ENCODE results near the gene UNC93B1. TPM values are rescaled to one million over a fixed set of nuclear protein-coding genes. Genes with fewer than 3 reads are reported as not detected.

Gene UNC93B1
- total and polyA plus RNA-seq, 4 experiments from 2014 or later: 22.4 to 27.1 (median 25.9) TPM

DNA sequence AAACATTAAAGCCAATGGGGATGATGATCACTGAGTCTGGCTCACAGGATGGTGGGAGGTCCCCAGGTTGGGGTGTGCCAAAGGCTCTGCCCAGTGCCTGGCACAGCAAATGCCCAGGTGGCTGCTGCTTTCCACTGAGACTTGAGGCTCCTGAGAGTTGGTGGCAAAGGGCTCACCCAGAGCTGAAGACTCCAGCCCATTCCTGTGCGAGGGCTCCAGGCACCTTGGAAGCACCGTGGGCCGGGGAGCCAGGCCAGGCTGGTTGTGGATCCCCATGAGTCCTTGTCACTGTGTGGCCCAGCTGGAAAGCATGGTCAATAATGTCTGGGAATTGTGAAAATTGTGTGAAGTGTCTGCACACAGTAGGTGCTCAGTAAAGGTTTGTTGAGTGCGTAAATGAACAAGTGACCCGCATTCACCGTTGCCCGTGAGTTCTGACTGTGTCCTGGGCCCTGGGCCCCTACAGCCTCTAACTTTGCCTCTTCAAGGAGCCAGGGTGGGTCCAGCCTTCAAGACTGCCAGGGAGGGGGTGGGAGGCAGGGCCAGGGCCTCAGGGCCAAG is 2.8 kb upstream of the UNC93B1 start:
- H3K27ac ChIP-seq (ENCODE audit: low read depth, low read length): no peak overlapping the region
- peak overlapping the region in 1 of 7 donors; percentile 41 for H3K27ac Mint-ChIP-seq
- POLR2A ChIA-PET (ENCODE audit: partially characterized antibody): no interaction called here

DNA sequence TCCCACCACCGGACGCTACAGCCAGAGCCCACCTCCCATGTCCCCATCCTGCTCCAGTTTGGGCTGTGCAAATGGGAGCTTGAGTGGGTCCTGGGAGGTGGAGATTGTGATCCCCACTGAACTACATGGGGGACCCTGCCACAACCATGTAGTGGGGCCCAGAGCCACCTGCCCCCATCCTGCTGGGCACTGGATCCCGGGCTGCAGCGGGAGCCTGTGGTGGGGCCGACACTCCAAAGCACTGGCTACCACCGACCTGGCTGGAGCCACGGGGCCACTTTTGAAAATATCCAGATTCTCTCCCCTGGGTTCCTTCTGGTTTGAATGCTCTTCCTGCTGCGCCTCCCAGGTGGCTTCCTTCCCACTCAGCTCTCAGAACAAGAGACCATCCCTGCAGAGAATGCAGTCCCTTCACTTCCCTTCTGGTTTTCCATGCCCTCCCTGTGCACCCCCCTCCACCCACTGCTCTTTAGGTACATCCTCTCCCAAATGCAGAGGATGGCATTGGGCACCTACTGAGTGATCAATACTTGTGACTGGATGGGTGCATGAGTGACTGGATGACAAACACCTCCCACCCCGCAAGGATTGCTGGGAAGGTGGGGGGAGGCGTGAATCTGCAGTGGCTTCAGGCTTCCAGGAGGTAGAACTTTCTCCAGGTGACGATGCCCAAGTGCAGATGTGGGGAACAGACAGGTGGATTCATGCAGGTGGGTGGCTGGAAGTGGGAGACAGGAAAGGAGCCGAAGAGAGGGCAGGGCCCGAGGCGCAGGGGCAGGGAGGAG is 846 bp upstream of the UNC93B1 start:
- H3K9me3 ChIP-seq (ENCODE audit: control insufficient read depth in 1 of 2, low read length in 2 of 2): no peaks in the 10 kb centered on the region
- H3K36me3 ChIP-seq (ENCODE audit: insufficient read depth, low read length): no peaks in the 10 kb centered on the region
- intact Hi-C loops (cut with micrococcal nuclease): loop anchor here (1.0 to 5.0 kb wide), 3 partner anchors 26 to 208 kb away; partner anchors contain the start of genes KMT5B and NDUFS8
- H3K36me3 Mint-ChIP-seq: no peaks in the 10 kb centered on the region
- no peak overlapping the region for H3K27ac ChIP-seq (ENCODE audit: low read depth, low read length)
- no peaks in the 10 kb centered on the region for H3K27me3 Mint-ChIP-seq
- peak in 1 of 5 donors; percentile 33 for DNase-seq
- peaks cover 8 to 28% (median 15%) of the 10 kb centered on the region in 4 donors for H3K4me1 Mint-ChIP-seq
- peak overlapping the region; percentile 53 to 89 (median 80) for H3K27ac Mint-ChIP-seq
- H3K4me1 ChIP-seq (ENCODE audit: insufficient read depth, low read length): peaks cover 11% of the 10 kb centered on the region
- H3K27me3 ChIP-seq (ENCODE audit: insufficient read depth, low read length): no peaks in the 10 kb centered on the region
- H3K4me3 Mint-ChIP-seq: peak overlapping the region; percentile 86 to 94 (median 88)
- ChIA-PET POLR2A (ENCODE audit: partially characterized antibody) (interaction anchor here (2.2 kb wide), 1 partner anchor 35 kb away, joined by 12 read pairs; the partner anchor contains the start of gene TCIRG1), CTCF (ENCODE audit: partially characterized antibody) (no interaction called here)
- H3K4me3 ChIP-seq (ENCODE audit: low read length in 2 of 2): peak overlapping the region; percentile 52 to 59
- peaks cover 0 to 3% (median 0%) of the 10 kb centered on the region in 8 donors for H3K9me3 Mint-ChIP-seq

More for the DNA sequence above, 2.8 kb upstream of the UNC93B1 start:
- no peak for DNase-seq
- CTCF ChIA-PET (ENCODE audit: partially characterized antibody): no interaction called here
- Mint-ChIP-seq H3K36me3 (no peaks in the 10 kb centered on the region), H3K4me3 (peak overlapping the region in 2 of 8 donors; percentile 12 to 30), H3K9me3 (peaks cover 0 to 3% (median 0%) of the 10 kb centered on the region in 8 donors), H3K27me3 (no peaks in the 10 kb centered on the region), H3K4me1 (peaks cover 8 to 22% (median 15%) of the 10 kb centered on the region in 4 donors)
- Histone ChIP-seq H3K36me3 (ENCODE audit: insufficient read depth, low read length) (no peaks in the 10 kb centered on the region), H3K4me3 (ENCODE audit: low read length in 2 of 2) (no peak overlapping the region), H3K9me3 (ENCODE audit: control insufficient read depth in 1 of 2, low read length in 2 of 2) (no peaks in the 10 kb centered on the region), H3K27me3 (ENCODE audit: insufficient read depth, low read length) (no peaks in the 10 kb centered on the region), H3K4me1 (ENCODE audit: insufficient read depth, low read length) (peaks cover 11% of the 10 kb centered on the region)
- intact Hi-C loops (cut with micrococcal nuclease): no loop called here

DNA sequence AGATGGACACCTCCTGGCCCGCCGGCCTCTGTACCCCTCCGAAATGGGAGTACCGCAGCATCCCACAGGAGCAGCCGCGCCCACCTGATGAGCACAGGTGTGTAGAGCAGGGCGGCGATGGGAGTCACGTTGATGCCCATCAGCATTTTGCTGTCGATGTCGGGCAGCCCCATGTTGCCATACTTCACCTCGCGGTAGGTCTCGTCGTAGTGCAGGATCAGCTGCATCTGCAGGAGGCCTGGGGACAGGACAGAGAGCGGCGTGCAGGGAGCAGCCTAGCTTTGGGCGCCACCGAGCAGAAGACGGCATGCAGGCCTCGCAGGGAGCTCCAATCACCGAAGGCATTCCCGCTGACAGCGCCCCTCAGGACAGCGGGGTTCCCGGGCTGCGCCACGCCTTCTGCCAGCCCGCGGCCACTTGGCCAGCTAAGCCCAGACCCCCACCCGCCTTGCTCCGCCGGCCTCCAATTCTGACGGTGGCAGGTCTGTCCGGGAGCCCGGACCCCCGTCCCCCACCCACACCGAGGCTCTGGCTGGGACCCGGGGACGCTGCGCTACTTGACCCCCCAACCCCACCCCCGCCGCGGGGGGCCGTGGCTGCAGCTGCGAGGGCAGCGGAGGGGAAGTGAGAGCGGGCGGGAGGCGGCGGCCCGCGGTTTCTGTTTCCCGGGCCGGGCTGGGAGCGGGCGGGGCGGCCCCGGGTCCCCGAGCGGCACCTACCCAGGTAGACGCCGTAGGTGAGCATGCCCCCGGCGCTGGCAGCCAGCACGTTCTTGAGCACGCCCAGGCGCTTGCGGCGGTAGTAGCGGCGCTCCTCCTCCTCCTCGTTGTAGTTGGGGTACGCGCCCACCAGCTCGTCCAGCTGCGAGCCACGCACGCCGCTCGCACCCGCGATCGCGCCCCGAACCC is 705 bp downstream of the UNC93B1 start:
- Mint-ChIP-seq H3K4me3 (peak overlapping the region; percentile 79 to 88 (median 82)), H3K27ac (peak overlapping the region; percentile 61 to 90 (median 85)), H3K9me3 (peaks cover 0 to 3% (median 0%) of the 10 kb centered on the region in 8 donors), H3K27me3 (no peaks in the 10 kb centered on the region), H3K4me1 (peaks cover 12 to 39% (median 20%) of the 10 kb centered on the region in 4 donors), H3K36me3 (peaks cover 0 to 2% of the 10 kb centered on the region in 2 donors)
- CTCF ChIA-PET (ENCODE audit: partially characterized antibody): no interaction called here
- Histone ChIP-seq H3K4me3 (ENCODE audit: low read length in 2 of 2) (peak overlapping the region in 1 of 2 donors; percentile 59), H3K27me3 (ENCODE audit: insufficient read depth, low read length) (no peaks in the 10 kb centered on the region), H3K36me3 (ENCODE audit: insufficient read depth, low read length) (no peaks in the 10 kb centered on the region), H3K27ac (ENCODE audit: low read depth, low read length) (no peak overlapping the region), H3K4me1 (ENCODE audit: insufficient read depth, low read length) (peaks cover 16% of the 10 kb centered on the region), H3K9me3 (ENCODE audit: control insufficient read depth in 1 of 2, low read length in 2 of 2) (no peaks in the 10 kb centered on the region)
- intact Hi-C loops (cut with micrococcal nuclease): loop anchor here (5.0 kb wide), 2 partner anchors 196 to 209 kb away; partner anchors contain the start of gene KMT5B
- POLR2A ChIA-PET (ENCODE audit: partially characterized antibody): interaction anchor here (0.8 to 2.2 kb wide), 4 partner anchors 9 to 119 kb away, joined by 3 to 12 read pairs (median 4); partner anchors contain the start of gene TCIRG1
- peak; percentile 61 to 74 (median 69) for DNase-seq

DNA sequence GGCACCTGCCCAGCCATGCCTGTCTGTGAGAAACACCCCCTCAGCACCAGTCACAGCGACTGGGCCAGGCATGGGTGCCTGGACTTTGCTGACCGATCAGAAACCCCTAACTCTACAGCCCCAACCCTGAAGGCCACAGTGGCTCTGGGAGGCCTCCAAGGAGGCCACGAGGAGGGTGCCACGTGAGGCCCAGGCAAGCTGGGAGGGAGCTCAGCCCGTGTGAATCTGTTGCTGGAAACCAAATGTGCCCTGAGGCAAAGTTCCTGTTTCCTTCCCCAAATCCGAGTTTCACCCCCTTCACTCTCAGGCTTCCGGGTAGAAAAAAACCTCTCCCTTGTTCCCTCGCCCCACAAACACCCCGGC is 1.3 kb downstream of the UNC93B1 start:
- H3K27me3 ChIP-seq (ENCODE audit: insufficient read depth, low read length): no peaks in the 10 kb centered on the region
- Mint-ChIP-seq H3K4me1 (peaks cover 15 to 44% (median 23%) of the 10 kb centered on the region in 4 donors), H3K27me3 (no peaks in the 10 kb centered on the region), H3K36me3 (peaks cover 0 to 4% of the 10 kb centered on the region in 2 donors), H3K4me3 (peak overlapping the region; percentile 78 to 88 (median 82)), H3K9me3 (peaks cover 0 to 3% (median 0%) of the 10 kb centered on the region in 8 donors), H3K27ac (peak overlapping the region; percentile 48 to 90 (median 85))
- no peaks in the 10 kb centered on the region for H3K36me3 ChIP-seq (ENCODE audit: insufficient read depth, low read length)
- H3K27ac ChIP-seq (ENCODE audit: low read depth, low read length): no peak overlapping the region
- POLR2A ChIA-PET (ENCODE audit: partially characterized antibody): interaction anchor here (0.8 to 2.2 kb wide), 4 partner anchors 9 to 118 kb away, joined by 3 to 12 read pairs (median 4); partner anchors contain the start of gene TCIRG1
- H3K4me3 ChIP-seq (ENCODE audit: low read length in 2 of 2): no peak overlapping the region
- CTCF ChIA-PET (ENCODE audit: partially characterized antibody): no interaction called here
- H3K9me3 ChIP-seq (ENCODE audit: control insufficient read depth in 1 of 2, low read length in 2 of 2): no peaks in the 10 kb centered on the region
- intact Hi-C loops (cut with micrococcal nuclease): loop anchor here (5.0 kb wide), 2 partner anchors 195 to 210 kb away; partner anchors contain the start of gene KMT5B
- DNase-seq: no peak
- peaks cover 23% of the 10 kb centered on the region for H3K4me1 ChIP-seq (ENCODE audit: insufficient read depth, low read length)

DNA sequence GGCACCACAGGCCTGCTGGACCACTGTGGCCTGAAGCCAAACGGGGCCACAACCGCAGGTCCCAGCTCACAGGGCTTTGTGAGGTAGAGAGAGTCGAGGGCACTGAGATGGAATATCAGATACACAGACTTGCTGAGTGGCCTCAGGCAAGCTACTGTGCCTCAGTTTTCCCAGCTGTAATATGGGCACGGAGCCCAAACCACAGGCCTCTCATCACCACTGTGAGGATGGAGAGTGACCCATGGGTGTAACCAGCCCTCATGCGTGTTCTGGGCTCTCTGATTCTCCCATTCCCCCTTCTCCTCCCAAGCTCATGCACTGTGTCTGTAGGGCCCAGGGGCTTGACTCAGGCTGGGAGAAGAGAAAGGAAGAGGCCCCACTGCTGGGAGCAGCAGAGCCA is 4.2 kb downstream of the UNC93B1 start:
- no peak overlapping the region for H3K27ac Mint-ChIP-seq
- peaks cover 23% of the 10 kb centered on the region for H3K4me1 ChIP-seq (ENCODE audit: insufficient read depth, low read length)
- H3K36me3 Mint-ChIP-seq: peaks cover 0 to 4% of the 10 kb centered on the region in 2 donors

DNA sequence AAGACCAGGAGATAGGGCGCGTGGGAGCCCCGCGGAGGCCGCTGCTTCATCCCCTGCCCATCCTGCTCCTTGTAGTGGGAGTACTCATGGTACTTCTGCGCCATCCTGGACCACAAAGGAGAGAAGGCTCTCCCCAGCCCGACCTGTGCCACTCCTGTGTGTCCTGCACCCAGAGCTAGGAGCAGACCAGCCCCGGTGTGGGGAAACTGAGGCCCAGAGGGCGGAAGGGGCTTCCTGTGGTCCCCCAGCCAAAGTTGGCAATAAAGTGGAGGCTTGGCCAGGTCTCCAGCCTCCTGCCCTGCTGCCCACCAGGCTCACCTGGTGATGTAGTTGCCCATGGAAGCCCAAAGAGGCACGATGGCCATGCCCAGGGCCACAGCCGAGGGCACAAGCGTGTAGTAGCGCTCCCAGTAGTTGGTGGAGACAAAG is 4.7 kb downstream of the UNC93B1 start:
- Histone ChIP-seq H3K9me3 (ENCODE audit: control insufficient read depth in 1 of 2, low read length in 2 of 2) (no peaks in the 10 kb centered on the region), H3K4me3 (ENCODE audit: low read length in 2 of 2) (no peak overlapping the region), H3K27me3 (ENCODE audit: insufficient read depth, low read length) (no peaks in the 10 kb centered on the region), H3K36me3 (ENCODE audit: insufficient read depth, low read length) (no peaks in the 10 kb centered on the region), H3K4me1 (ENCODE audit: insufficient read depth, low read length) (peaks cover 18% of the 10 kb centered on the region), H3K27ac (ENCODE audit: low read depth, low read length) (no peak overlapping the region)
- intact Hi-C loops (cut with micrococcal nuclease): no loop called here
- ChIA-PET CTCF (ENCODE audit: partially characterized antibody) (interaction anchor here (1.6 kb wide), 1 partner anchor 43 kb away, joined by 4 read pairs; no protein-coding TSS in a partner anchor), POLR2A (ENCODE audit: partially characterized antibody) (no interaction called here)
- peaks cover 19 to 47% (median 27%) of the 10 kb centered on the region in 4 donors for H3K4me1 Mint-ChIP-seq
- H3K36me3 Mint-ChIP-seq: peaks cover 3 to 4% of the 10 kb centered on the region in 2 donors
- no peaks in the 10 kb centered on the region for H3K27me3 Mint-ChIP-seq
- DNase-seq: no peak
- no peak overlapping the region for H3K27ac Mint-ChIP-seq
- H3K4me3 Mint-ChIP-seq: no peak overlapping the region
- H3K9me3 Mint-ChIP-seq: peaks cover 0 to 3% (median 0%) of the 10 kb centered on the region in 8 donors

More for the DNA sequence above, 4.2 kb downstream of the UNC93B1 start:
- H3K9me3 ChIP-seq (ENCODE audit: control insufficient read depth in 1 of 2, low read length in 2 of 2): no peaks in the 10 kb centered on the region
- CTCF ChIA-PET (ENCODE audit: partially characterized antibody): no interaction called here
- Mint-ChIP-seq H3K27me3 (no peaks in the 10 kb centered on the region), H3K4me3 (no peak overlapping the region), H3K9me3 (peaks cover 0 to 3% (median 0%) of the 10 kb centered on the region in 8 donors), H3K4me1 (peaks cover 18 to 50% (median 28%) of the 10 kb centered on the region in 4 donors)
- H3K4me3 ChIP-seq (ENCODE audit: low read length in 2 of 2): no peak overlapping the region
- no peak overlapping the region for H3K27ac ChIP-seq (ENCODE audit: low read depth, low read length)
- H3K27me3 ChIP-seq (ENCODE audit: insufficient read depth, low read length): no peaks in the 10 kb centered on the region
- DNase-seq: no peak
- POLR2A ChIA-PET (ENCODE audit: partially characterized antibody): no interaction called here
- intact Hi-C loops (cut with micrococcal nuclease): loop anchor here (5.0 kb wide), 2 partner anchors 192 to 213 kb away; partner anchors contain the start of gene KMT5B
- H3K36me3 ChIP-seq (ENCODE audit: insufficient read depth, low read length): no peaks in the 10 kb centered on the region
